IMR-90 (cell line): ENCODE results near the gene PLEKHB1. TPM values are rescaled to one million over a fixed set of nuclear protein-coding genes. Genes with fewer than 3 reads are reported as not detected.

Experiments used
- ATAC-seq: fragments of 200-7000 bp; cut with Tn5 transposase; 2 replicates; pipeline ENCODE4 v1.9.1; 2020; ENCODE audit warnings: low read depth, mild to moderate bottlenecking, moderate library complexity
- BruUV-seq: library from RNA; stranded (reverse); fragments of 400-500 nt; replicated peaks from 2 replicates; lab custom pipeline; 2021; lab: Mats Ljungman, UMichigan
- CTCF ChIA-PET: fragments of 300-600 bp; formaldehyde crosslinking; extraction: SDS; loops from one replicate; lab custom pipeline; 2021; ENCODE audit warnings: antibody characterized with exemption; lab: Yijun Ruan, JAX
- POLR2A ChIA-PET: fragments of 300-600 bp; sonication (Branson Sonifier 250); formaldehyde crosslinking; loops from one replicate; lab custom pipeline; 2022; ENCODE audit warnings: antibody characterized with exemption; ENCODE audit not compliant: unreplicated experiment; lab: Charles Lee
- DNase-seq: peaks from one replicate; pipeline ENCODE4 v3.0.0; 2013
- H2AFZ ChIP-seq: replicated peaks from 2 replicates; pipeline ENCODE3; 2013; ENCODE audit warnings: low read length, mild to moderate bottlenecking; ENCODE audit not compliant: poor library complexity
- H2AK5ac ChIP-seq: 2 replicates; pipeline ENCODE4 v1.6.1; 2013; ENCODE audit warnings: low read depth, low read length, inconsistent platforms
- H2AK9ac ChIP-seq: replicated peaks from 2 replicates; pipeline ENCODE3; 2013; ENCODE audit warnings: mild to moderate bottlenecking, low read depth, low read length, moderate library complexity; ENCODE audit not compliant: poor library complexity
- H2BK120ac ChIP-seq: 2 replicates; pipeline ENCODE4 v1.6.1; 2013; ENCODE audit warnings: low read depth, low read length, inconsistent platforms
- H2BK15ac ChIP-seq: 3 replicates; pipeline ENCODE4 v1.6.1; 2013; ENCODE audit warnings: low read depth, low read length, inconsistent platforms
- H2BK20ac ChIP-seq: 2 replicates; pipeline ENCODE4 v1.6.1; 2013; ENCODE audit warnings: low read depth, mild to moderate bottlenecking, inconsistent platforms, low read length, moderate library complexity
- H2BK5ac ChIP-seq: 2 replicates; pipeline ENCODE4 v1.6.1; 2013; ENCODE audit warnings: mild to moderate bottlenecking, low read depth, low read length, inconsistent platforms; ENCODE audit not compliant: poor library complexity, severe bottlenecking
- H3K14ac ChIP-seq: replicated peaks from 2 replicates; pipeline ENCODE4 v1.6.1; 2013; ENCODE audit warnings: low read depth, low read length, inconsistent platforms
- H3K18ac ChIP-seq: 2 replicates; pipeline ENCODE4 v1.6.1; 2013; ENCODE audit warnings: low read depth, low read length, control low read depth
- H3K23ac ChIP-seq: 2 replicates; pipeline ENCODE4 v1.6.1; 2013; ENCODE audit warnings: low read depth, low read length, inconsistent platforms
- H3K27ac ChIP-seq: 2 replicates; pipeline ENCODE4 v1.5.1; 2013; ENCODE audit warnings: mild to moderate bottlenecking, control low read depth, low read length; ENCODE audit not compliant: insufficient read depth
- H3K27me3 ChIP-seq: 2 replicates; pipeline ENCODE4 v1.6.1; 2013; ENCODE audit warnings: low read length; ENCODE audit not compliant: control insufficient read depth, insufficient read depth
- H3K36me3 ChIP-seq: 2 replicates; pipeline ENCODE4 v1.6.1; 2013; ENCODE audit warnings: low read length, mixed read lengths; ENCODE audit not compliant: control insufficient read depth, insufficient read depth
- H3K4ac ChIP-seq: 2 replicates; pipeline ENCODE4 v1.6.1; 2013; ENCODE audit warnings: low read depth, low read length, inconsistent platforms
- H3K4me1 ChIP-seq: 2 replicates; pipeline ENCODE4 v1.6.1; 2013; ENCODE audit warnings: low read length, mixed read lengths; ENCODE audit not compliant: control insufficient read depth, insufficient read depth
- H3K4me2 ChIP-seq: 2 replicates; pipeline ENCODE4 v1.6.1; 2013; ENCODE audit warnings: low read depth, mild to moderate bottlenecking, control low read depth, low read length, moderate library complexity
- H3K4me3 ChIP-seq: 2 replicates; pipeline ENCODE4 v1.5.1; 2013; ENCODE audit warnings: low read depth, mild to moderate bottlenecking, control low read depth, low read length, moderate library complexity; ENCODE audit not compliant: insufficient read depth
- H3K56ac ChIP-seq: 2 replicates; pipeline ENCODE4 v1.6.1; 2013; ENCODE audit warnings: low read length, inconsistent platforms; ENCODE audit not compliant: insufficient read depth; ENCODE audit errors: extremely low read depth
- H3K79me1 ChIP-seq, 2 experiments: 2 replicates each; pipeline ENCODE4 v1.6.1; 2013; ENCODE audit warnings: low read length in 2 of 2, inconsistent platforms in 1 of 2, low read depth in 1 of 2
- H3K9ac ChIP-seq: 2 replicates; pipeline ENCODE4 v1.6.1; 2013; ENCODE audit warnings: low read depth, low read length, control low read depth
- H3K9me1 ChIP-seq: 2 replicates; pipeline ENCODE4 v1.6.1; 2013; ENCODE audit warnings: low read length, inconsistent platforms; ENCODE audit not compliant: insufficient read depth
- H3K9me3 ChIP-seq: 2 replicates; pipeline ENCODE4 v1.6.1; 2013; ENCODE audit warnings: low read length; ENCODE audit not compliant: control insufficient read depth, insufficient read depth
- H4K20me1 ChIP-seq: 2 replicates; pipeline ENCODE4 v1.6.1; 2013; ENCODE audit warnings: low read length, inconsistent platforms; ENCODE audit not compliant: insufficient read depth
- H4K5ac ChIP-seq: 2 replicates; pipeline ENCODE4 v1.6.1; 2013; ENCODE audit warnings: mild to moderate bottlenecking, low read depth, low read length, control low read depth
- H4K8ac ChIP-seq, 2 experiments: 2 replicates each; pipeline ENCODE4 v1.6.1; 2013; ENCODE audit warnings: low read depth in 2 of 2, low read length in 2 of 2, control low read depth in 1 of 2, inconsistent platforms in 1 of 2
- H4K91ac ChIP-seq: 2 replicates; pipeline ENCODE4 v1.6.1; 2013; ENCODE audit warnings: low read depth, low read length, inconsistent platforms; ENCODE audit not compliant: insufficient read depth
- BHLHE40 ChIP-seq: fragments of 150-350 bp; IDR thresholded peaks from 2 replicates; pipeline ENCODE4 v1.6.1; 2016; ENCODE audit warnings: mild to moderate bottlenecking, low read depth, low read length
- CTCF ChIP-seq: conservative IDR thresholded peaks from 2 replicates; pipeline ENCODE4 v1.5.1; 2012; ENCODE audit warnings: mild to moderate bottlenecking, low read depth, low read length, improper control_type of control experiment
- ELK1 ChIP-seq: fragments of 150-350 bp; IDR thresholded peaks from 2 replicates; pipeline ENCODE4 v1.6.1; 2016; ENCODE audit warnings: low read depth, mild to moderate bottlenecking, low read length, moderate library complexity, borderline replicate concordance
- FOS ChIP-seq: fragments of 150-350 bp; IDR thresholded peaks from 2 replicates; pipeline ENCODE4 v1.6.1; 2016; ENCODE audit warnings: low read depth, low read length
- MAFK ChIP-seq: IDR thresholded peaks from 2 replicates; pipeline ENCODE4 v1.6.1; 2012; ENCODE audit warnings: low read depth, low read length, improper control_type of control experiment
- MAZ ChIP-seq: IDR thresholded peaks from 2 replicates; pipeline ENCODE4 v1.6.1; 2012; ENCODE audit warnings: low read depth, mild to moderate bottlenecking, low read length, improper control_type of control experiment, moderate library complexity, borderline replicate concordance
- NFE2L2 ChIP-seq: fragments of 150-350 bp; IDR thresholded peaks from 2 replicates; pipeline ENCODE4 v1.6.1; 2016; ENCODE audit warnings: low read depth, mild to moderate bottlenecking, low read length
- POLR2A ChIP-seq: IDR thresholded peaks from 2 replicates; pipeline ENCODE4 v1.6.1; 2012; ENCODE audit warnings: mild to moderate bottlenecking, low read depth, low read length
- RCOR1 ChIP-seq: IDR thresholded peaks from 2 replicates; pipeline ENCODE4 v1.6.1; 2012; ENCODE audit warnings: mild to moderate bottlenecking, low read length, improper control_type of control experiment; ENCODE audit not compliant: insufficient replicate concordance
- RFX5 ChIP-seq: IDR thresholded peaks from 2 replicates; pipeline ENCODE4 v1.8.0; 2012; ENCODE audit warnings: low read depth, mild to moderate bottlenecking, low read length, moderate library complexity
- SMC3 ChIP-seq: fragments of 150-350 bp; IDR thresholded peaks from 2 replicates; pipeline ENCODE4 v1.6.1; 2016; ENCODE audit warnings: low read depth, mild to moderate bottlenecking, antibody characterized with exemption, low read length, moderate library complexity
- USF2 ChIP-seq: fragments of 150-350 bp; IDR thresholded peaks from 2 replicates; pipeline ENCODE4 v1.6.1; 2017; ENCODE audit warnings: mild to moderate bottlenecking, antibody characterized with exemption, low read length, low read depth
- WGBS, 2 experiments: methylation state at CpG; one replicate each; pipeline versions ENCODE4 v1.1.5 to v1.1.7; 2013; ENCODE audit warnings: missing lambda C conversion rate in 2 of 2; ENCODE audit not compliant: insufficient read length in 1 of 2; ENCODE audit errors: extremely low coverage in 2 of 2; 5-methylcytosine and 5-hydroxymethylcytosine counted together
- dilution Hi-C: fragments of 300-500 bp; cut with HindIII; formaldehyde crosslinking; loops from one replicate; pipeline ENCODE4 v1.14.3; 2018; ENCODE audit warnings: low sequenced_read_pairs; ENCODE audit not compliant: unreplicated experiment
- in situ Hi-C: fragments of 300-500 bp; cut with MboI; formaldehyde crosslinking; loops from 3 replicates; pipeline ENCODE4 v1.14.3; 2019; ENCODE audit warnings: low sequenced_read_pairs, inconsistent platforms, mixed read lengths
- intact Hi-C: fragments of 100-400 bp; cut with micrococcal nuclease; formaldehyde crosslinking; loops from 2 replicates; pipeline ENCODE4 v1.10.0; 2022
- polyA plus RNA-seq, 3 experiments: library from polyadenylated mRNA; depleted of rRNA; stranded (reverse); fragments of >200 nt; gene quantifications; 2 replicates each; pipeline ENCODE4 v1.2.3, GENCODE V29; 2012; ENCODE audit warnings: low replicate concordance in 1 of 3
- total RNA-seq: library from RNA; depleted of rRNA; stranded (reverse); fragments of >200 nt; gene quantifications from 2 replicates; pipeline ENCODE4 v1.2.3, GENCODE V29; 2012

Gene PLEKHB1
- total and polyA plus RNA-seq, 2 of the 4 experiments (the other 2 are of a cell fraction), result 0.36 to 0.86 TPM

GRCh38 chr11:73670808-73671207, 24.4 kb downstream of the PLEKHB1 start:
- Histone ChIP-seq H2BK120ac (no peak overlapping the region), H3K27me3 (no peaks in the 10 kb centered on the region), H3K14ac (no peak overlapping the region), H3K4me1 (no peaks in the 10 kb centered on the region), H3K27ac (no peak overlapping the region), H4K91ac (no peak overlapping the region), H3K9ac (no peak overlapping the region), H4K20me1 (no peaks in the 10 kb centered on the region), H4K8ac (no peak overlapping the region), H3K18ac (no peak overlapping the region), H3K56ac (no peak overlapping the region), H2AFZ (no peak overlapping the region), H3K79me1 (no peaks in the 10 kb centered on the region), H2BK20ac (no peak overlapping the region), H3K23ac (no peak overlapping the region), H3K4me3 (no peak overlapping the region), H3K9me3 (no peaks in the 10 kb centered on the region), H4K5ac (no peak overlapping the region), H3K4ac (no peak overlapping the region), H3K9me1 (peaks cover 7% of the 10 kb centered on the region; the same call in 1 of the 2 replicates), H2AK9ac (no peak overlapping the region), H2AK5ac (no peak overlapping the region), H2BK15ac (no peak overlapping the region), H3K36me3 (peaks cover 3% of the 10 kb centered on the region), H3K4me2 (no peak overlapping the region), H2BK5ac (no peak overlapping the region)
- dilution Hi-C loops, result no loop called here
- DNase-seq (no peak), ATAC-seq (no peak)
- in situ Hi-C loops, result no loop called here
- POLR2A ChIA-PET, result no interaction called here
- TF ChIP-seq FOS, result no peak
- TF ChIP-seq BHLHE40, result no peak
- no peak for TF ChIP-seq USF2
- no peak for TF ChIP-seq POLR2A
- no peak for TF ChIP-seq MAFK
- no peak for TF ChIP-seq ELK1
- TF ChIP-seq SMC3, result no peak
- TF ChIP-seq CTCF, result no peak
- TF ChIP-seq RCOR1, result no peak
- TF ChIP-seq NFE2L2, result no peak
- no peak for TF ChIP-seq MAZ
- TF ChIP-seq RFX5, result no peak
- no CpG with 5 or more reads among the region's 3 CpGs for WGBS, 2 experiments
- no TSS peak for BruUV-seq
- intact Hi-C loops, result no loop called here
- CTCF ChIA-PET, result no interaction called here
